SK-N-SH treated with all-trans-retinoic acid at 6 μM for 48 hours (cell line): ENCODE measurements around the gene SUPT3H.

Experiments used
- ESRRG ChIP-seq: fragments of 250-450 bp; sonication (Bioruptor Pico); IDR thresholded peaks from 2 replicates; pipeline ENCODE4 v1.6.1; 2021; ENCODE audit warnings: mild to moderate bottlenecking
- PPARA ChIP-seq: fragments of 250-450 bp; sonication (Bioruptor Pico); IDR thresholded peaks from 2 replicates; pipeline ENCODE4 v1.5.0; 2020; ENCODE audit warnings: mild to moderate bottlenecking, borderline replicate concordance
- ZFP3 ChIP-seq: fragments of 250-450 bp; sonication (Bioruptor Pico); IDR thresholded peaks from 2 replicates; pipeline ENCODE4 v1.5.0; 2020; ENCODE audit warnings: mild to moderate bottlenecking, moderate library complexity
- ZFP30 ChIP-seq: fragments of 450-650 bp; formaldehyde crosslinking; IDR thresholded peaks from 2 replicates; pipeline ENCODE4 v1.5.0; 2022; ENCODE audit warnings: mild to moderate bottlenecking, moderate library complexity
- ZNF565 ChIP-seq: fragments of 450-650 bp; formaldehyde crosslinking; conservative IDR thresholded peaks from 2 replicates; pipeline ENCODE4 v1.5.0; 2020; ENCODE audit warnings: low read depth, mild to moderate bottlenecking, moderate library complexity
- ZNF70 ChIP-seq: fragments of 450-650 bp; formaldehyde crosslinking; IDR thresholded peaks from 2 replicates; pipeline ENCODE4 v1.5.0; 2020; ENCODE audit warnings: mild to moderate bottlenecking, moderate library complexity
- TF ChIP-seq, protein P1 (sequence below): fragments of 250-450 bp; sonication (Bioruptor Pico); IDR thresholded peaks from 2 replicates; pipeline ENCODE4 v1.5.0; 2020; ENCODE audit warnings: mild to moderate bottlenecking, moderate library complexity

DNA sequence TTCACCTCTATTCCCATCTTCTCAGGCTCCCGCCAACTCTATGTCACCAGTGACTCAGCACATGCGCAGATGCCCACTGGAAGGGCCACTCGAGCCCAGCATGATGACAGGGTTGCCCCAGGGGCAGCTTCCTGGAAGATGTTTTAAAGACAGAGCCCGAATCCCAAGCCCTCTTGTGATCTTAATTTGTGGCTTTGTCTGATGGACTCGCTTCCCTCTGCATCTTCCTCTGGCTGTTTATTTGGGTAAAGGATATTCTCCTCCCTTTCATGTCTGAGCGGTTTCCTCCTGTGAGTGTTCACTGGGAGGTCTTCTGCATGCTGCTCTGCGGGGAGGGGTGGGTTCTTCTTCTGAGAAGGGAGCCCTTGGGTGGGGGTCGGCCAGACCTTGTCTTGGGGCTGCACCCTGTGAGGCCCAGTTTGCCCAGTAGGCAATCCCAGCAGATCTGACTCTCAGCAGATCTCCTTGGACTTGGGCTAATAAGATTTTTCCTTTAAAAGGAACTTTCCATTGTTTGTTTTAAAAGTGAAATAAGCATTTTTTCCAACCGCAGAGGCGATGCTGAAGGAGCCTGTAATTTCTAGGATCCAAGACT lies 589.2 kb downstream of the SUPT3H start:
- no peak for TF ChIP-seq ZNF565 (CRISPR knock-in tag)
- TF ChIP-seq ZFP30 (CRISPR knock-in tag), result no peak
- TF ChIP-seq, protein P1, sequence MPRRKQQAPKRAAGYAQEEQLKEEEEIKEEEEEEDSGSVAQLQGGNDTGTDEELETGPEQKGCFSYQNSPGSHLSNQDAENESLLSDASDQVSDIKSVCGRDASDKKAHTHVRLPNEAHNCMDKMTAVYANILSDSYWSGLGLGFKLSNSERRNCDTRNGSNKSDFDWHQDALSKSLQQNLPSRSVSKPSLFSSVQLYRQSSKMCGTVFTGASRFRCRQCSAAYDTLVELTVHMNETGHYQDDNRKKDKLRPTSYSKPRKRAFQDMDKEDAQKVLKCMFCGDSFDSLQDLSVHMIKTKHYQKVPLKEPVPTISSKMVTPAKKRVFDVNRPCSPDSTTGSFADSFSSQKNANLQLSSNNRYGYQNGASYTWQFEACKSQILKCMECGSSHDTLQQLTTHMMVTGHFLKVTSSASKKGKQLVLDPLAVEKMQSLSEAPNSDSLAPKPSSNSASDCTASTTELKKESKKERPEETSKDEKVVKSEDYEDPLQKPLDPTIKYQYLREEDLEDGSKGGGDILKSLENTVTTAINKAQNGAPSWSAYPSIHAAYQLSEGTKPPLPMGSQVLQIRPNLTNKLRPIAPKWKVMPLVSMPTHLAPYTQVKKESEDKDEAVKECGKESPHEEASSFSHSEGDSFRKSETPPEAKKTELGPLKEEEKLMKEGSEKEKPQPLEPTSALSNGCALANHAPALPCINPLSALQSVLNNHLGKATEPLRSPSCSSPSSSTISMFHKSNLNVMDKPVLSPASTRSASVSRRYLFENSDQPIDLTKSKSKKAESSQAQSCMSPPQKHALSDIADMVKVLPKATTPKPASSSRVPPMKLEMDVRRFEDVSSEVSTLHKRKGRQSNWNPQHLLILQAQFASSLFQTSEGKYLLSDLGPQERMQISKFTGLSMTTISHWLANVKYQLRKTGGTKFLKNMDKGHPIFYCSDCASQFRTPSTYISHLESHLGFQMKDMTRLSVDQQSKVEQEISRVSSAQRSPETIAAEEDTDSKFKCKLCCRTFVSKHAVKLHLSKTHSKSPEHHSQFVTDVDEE (CRISPR knock-in tag), result no peak
- TF ChIP-seq ZFP3 (CRISPR knock-in tag), result no peak
- TF ChIP-seq PPARA, result no peak
- TF ChIP-seq ESRRG, result no peak
- TF ChIP-seq ZNF70 (CRISPR knock-in tag), result no peak
